Trophoblast cell (in vitro differentiated cells and primary cell): ENCODE results near the gene HABP4.

ENCODE experiments used
- DNase-seq, 2 donors: peaks; one replicate each; pipeline ENCODE4 v3.0.0-alpha.2; 2016
- H2AFZ ChIP-seq: 2 replicates; pipeline ENCODE4 v1.6.1; 2013; ENCODE audit warnings: low read length, moderate library complexity, mild to moderate bottlenecking; ENCODE audit not compliant: insufficient read depth, poor library complexity
- H2AK5ac ChIP-seq: 2 replicates; pipeline ENCODE4 v1.6.1; 2013; ENCODE audit warnings: mild to moderate bottlenecking, low read length
- H2BK120ac ChIP-seq: 2 replicates; pipeline ENCODE4 v1.6.1; 2013; ENCODE audit warnings: low read length, mild to moderate bottlenecking, moderate library complexity; ENCODE audit not compliant: insufficient read depth, poor library complexity
- H2BK12ac ChIP-seq: 2 replicates; pipeline ENCODE4 v1.6.1; 2013; ENCODE audit warnings: mild to moderate bottlenecking, low read length, moderate library complexity
- H2BK5ac ChIP-seq: 2 replicates; pipeline ENCODE4 v1.6.1; 2013; ENCODE audit warnings: low read length, low read depth, moderate library complexity, mild to moderate bottlenecking; ENCODE audit not compliant: poor library complexity
- H3K14ac ChIP-seq: 2 replicates; pipeline ENCODE4 v1.6.1; 2013; ENCODE audit warnings: mild to moderate bottlenecking, low read length
- H3K18ac ChIP-seq: 2 replicates; pipeline ENCODE4 v1.6.1; 2013; ENCODE audit warnings: mild to moderate bottlenecking, low read length
- H3K23ac ChIP-seq: 2 replicates; pipeline ENCODE4 v1.6.1; 2013; ENCODE audit warnings: low read length
- H3K27ac ChIP-seq: 2 replicates; pipeline ENCODE4 v1.5.1; 2013; ENCODE audit warnings: low read depth, mild to moderate bottlenecking, inconsistent platforms, low read length, moderate library complexity
- H3K27me3 ChIP-seq: 2 replicates; pipeline ENCODE4 v1.6.1; 2013; ENCODE audit warnings: inconsistent platforms, mild to moderate bottlenecking, low read length, moderate library complexity; ENCODE audit not compliant: insufficient read depth
- H3K36me3 ChIP-seq, 2 experiments: 1 replicate in 1 of 2; 2 replicates in 1 of 2; pipeline ENCODE4 v1.6.1; 2013; ENCODE audit warnings: low read length in 2 of 2, mild to moderate bottlenecking in 2 of 2, moderate library complexity in 1 of 2; ENCODE audit not compliant: insufficient read depth in 2 of 2, control insufficient read depth in 1 of 2
- H3K4ac ChIP-seq: 2 replicates; pipeline ENCODE4 v1.6.1; 2013; ENCODE audit warnings: low read depth, mild to moderate bottlenecking, low read length, moderate library complexity
- H3K4me1 ChIP-seq, 2 experiments: 1 replicate in 1 of 2; 2 replicates in 1 of 2; pipeline ENCODE4 v1.6.1; 2013; ENCODE audit warnings: low read length in 2 of 2, mild to moderate bottlenecking in 2 of 2, moderate library complexity in 1 of 2; ENCODE audit not compliant: insufficient read depth in 2 of 2, control insufficient read depth in 1 of 2
- H3K4me2 ChIP-seq: 2 replicates; pipeline ENCODE4 v1.6.1; 2013; ENCODE audit warnings: inconsistent platforms, mild to moderate bottlenecking, low read length, moderate library complexity
- H3K4me3 ChIP-seq: 2 replicates; pipeline ENCODE4 v1.5.1; 2013; ENCODE audit warnings: mild to moderate bottlenecking, low read depth, low read length, inconsistent platforms
- H3K79me1 ChIP-seq: one replicate; pipeline ENCODE4 v1.6.1; 2013; ENCODE audit warnings: low read length
- H3K79me2 ChIP-seq: 2 replicates; pipeline ENCODE4 v1.6.1; 2013; ENCODE audit warnings: low read length, mild to moderate bottlenecking; ENCODE audit not compliant: control insufficient read depth, insufficient read depth, poor library complexity
- H3K9ac ChIP-seq: 2 replicates; pipeline ENCODE4 v1.6.1; 2013; ENCODE audit warnings: mild to moderate bottlenecking, low read length
- H3K9me3 ChIP-seq: 2 replicates; pipeline ENCODE4 v1.6.1; 2013; ENCODE audit warnings: low read depth, mild to moderate bottlenecking, control low read depth, inconsistent platforms, low read length; ENCODE audit not compliant: insufficient read depth
- H4K12ac ChIP-seq: 2 replicates; pipeline ENCODE4 v1.6.1; 2013; ENCODE audit warnings: low read depth, mild to moderate bottlenecking, low read length, moderate library complexity
- H4K8ac ChIP-seq: 2 replicates; pipeline ENCODE4 v1.6.1; 2013; ENCODE audit warnings: low read depth, mild to moderate bottlenecking, low read length, moderate library complexity
- H4K91ac ChIP-seq: one replicate; pipeline ENCODE4 v1.6.1; 2013; ENCODE audit warnings: low read depth, mild to moderate bottlenecking, low read length, moderate library complexity
- WGBS: extraction: QIAGEN DNeasy Blood & Tissue Kit; methylation state at CpG from one replicate; pipeline ENCODE4 v1.1.7; 2013; ENCODE audit warnings: missing lambda C conversion rate; ENCODE audit not compliant: insufficient read length, insufficient coverage; ENCODE audit errors: extremely low coverage; 5-methylcytosine and 5-hydroxymethylcytosine counted together

Gene HABP4

GRCh38 chr9:96478829-96479371, 28.9 kb downstream of the HABP4 start:
- Histone ChIP-seq H2BK12ac (no peak overlapping the region), H4K91ac (no peak overlapping the region), H2AK5ac (no peak overlapping the region), H2BK5ac (no peak overlapping the region), H3K4me3 (no peak overlapping the region), H3K14ac (no peak overlapping the region), H3K27me3 (no peaks in the 10 kb centered on the region), H3K79me1 (no peaks in the 10 kb centered on the region), H2AFZ (no peak overlapping the region), H3K4me2 (no peak overlapping the region), H3K27ac (no peak overlapping the region), H4K12ac (no peak overlapping the region), H3K4me1 (no peaks in the 10 kb centered on the region), H3K4ac (no peak overlapping the region), H3K9me3 (no peaks in the 10 kb centered on the region), H3K18ac (no peak overlapping the region), H4K8ac (no peak overlapping the region), H3K36me3 (peaks cover 4 to 5% of the 10 kb centered on the region in 2 experiments), H3K9ac (no peak overlapping the region), H3K79me2 (no peaks in the 10 kb centered on the region), H2BK120ac (no peak overlapping the region), H3K23ac (no peak overlapping the region)
- WGBS, result no CpG with 5 or more reads among the region's 4 CpGs
- DNase-seq, result no peak

GRCh38 chr9:96480736-96481135, 30.8 kb downstream of the HABP4 start:
- no peak overlapping the region for H2BK12ac ChIP-seq
- H3K4me1 ChIP-seq, result no peaks in the 10 kb centered on the region
- H3K36me3 ChIP-seq, result peaks cover 7 to 8% of the 10 kb centered on the region in 2 experiments
- H2AK5ac ChIP-seq, result no peak overlapping the region
- no peak overlapping the region for H3K4me3 ChIP-seq
- H2AFZ ChIP-seq, result no peak overlapping the region
- no peak overlapping the region for H3K18ac ChIP-seq
- H4K12ac ChIP-seq, result no peak overlapping the region
- DNase-seq, result no peak
- no peaks in the 10 kb centered on the region for H3K79me1 ChIP-seq
- H2BK5ac ChIP-seq, result no peak overlapping the region
- no peak overlapping the region for H3K4ac ChIP-seq
- no peaks in the 10 kb centered on the region for H3K79me2 ChIP-seq
- H3K14ac ChIP-seq, result no peak overlapping the region
- no peak overlapping the region for H3K27ac ChIP-seq
- no CpG with 5 or more reads among the region's 3 CpGs for WGBS
- H3K27me3 ChIP-seq, result no peaks in the 10 kb centered on the region
- no peak overlapping the region for H4K8ac ChIP-seq
- H3K23ac ChIP-seq, result no peak overlapping the region
- no peak overlapping the region for H3K9ac ChIP-seq
- no peak overlapping the region for H4K91ac ChIP-seq
- no peaks in the 10 kb centered on the region for H3K9me3 ChIP-seq
- H2BK120ac ChIP-seq, result no peak overlapping the region
- H3K4me2 ChIP-seq, result no peak overlapping the region

GRCh38 chr9:96482476-96482875, 32.5 kb downstream of the HABP4 start:
- H2BK5ac ChIP-seq, result no peak overlapping the region
- H2AK5ac ChIP-seq, result no peak overlapping the region
- WGBS, result no CpG with 5 or more reads among the region's 2 CpGs
- H2BK12ac ChIP-seq, result no peak overlapping the region
- H3K27ac ChIP-seq, result no peak overlapping the region
- no peak overlapping the region for H3K4ac ChIP-seq
- no peaks in the 10 kb centered on the region for H3K79me1 ChIP-seq
- no peak overlapping the region for H3K4me3 ChIP-seq
- no peak overlapping the region for H3K4me2 ChIP-seq
- no peak for DNase-seq
- H4K8ac ChIP-seq, result no peak overlapping the region
- no peaks in the 10 kb centered on the region for H3K27me3 ChIP-seq
- no peak overlapping the region for H2BK120ac ChIP-seq
- no peak overlapping the region for H3K14ac ChIP-seq
- H2AFZ ChIP-seq, result no peak overlapping the region
- no peaks in the 10 kb centered on the region for H3K9me3 ChIP-seq
- H3K79me2 ChIP-seq, result no peaks in the 10 kb centered on the region
- no peak overlapping the region for H3K9ac ChIP-seq
- no peak overlapping the region for H3K18ac ChIP-seq
- H4K12ac ChIP-seq, result no peak overlapping the region
- peaks cover 0 to 2% of the 10 kb centered on the region in 2 experiments for H3K4me1 ChIP-seq
- no peak overlapping the region for H4K91ac ChIP-seq
- peaks cover 7 to 10% of the 10 kb centered on the region in 2 experiments for H3K36me3 ChIP-seq
- H3K23ac ChIP-seq, result no peak overlapping the region

- Histone ChIP-seq H3K27ac (no peak overlapping the region), H4K8ac (no peak overlapping the region), H3K9me3 (no peaks in the 10 kb centered on the region), H3K27me3 (no peaks in the 10 kb centered on the region), H2AFZ (no peak overlapping the region), H3K4ac (no peak overlapping the region), H3K23ac (no peak overlapping the region), H4K91ac (no peak overlapping the region), H3K79me1 (no peaks in the 10 kb centered on the region), H2BK120ac (no peak overlapping the region), H3K4me3 (no peak overlapping the region), H4K12ac (no peak overlapping the region), H3K14ac (no peak overlapping the region), H2AK5ac (no peak overlapping the region), H2BK5ac (no peak overlapping the region), H3K9ac (no peak overlapping the region), H2BK12ac (no peak overlapping the region), H3K36me3 (peaks cover 12 to 15% of the 10 kb centered on the region in 2 experiments), H3K79me2 (no peaks in the 10 kb centered on the region), H3K18ac (no peak overlapping the region), H3K4me2 (no peak overlapping the region), H3K4me1 (peaks cover 0 to 2% of the 10 kb centered on the region in 2 experiments)
- no peak for DNase-seq
- no CpG with 5 or more reads among the region's 4 CpGs for WGBS
Measured at GRCh38 chr9:96483197-96483596, 33.2 kb downstream of the HABP4 start.
